DMS153 (cell line): ENCODE data around the gene ANOS1.

Source experiments
- DNase-seq: peaks from one replicate; lab custom pipeline; 2025; lab: John Stamatoyannopoulos, UW

Gene ANOS1

DNA sequence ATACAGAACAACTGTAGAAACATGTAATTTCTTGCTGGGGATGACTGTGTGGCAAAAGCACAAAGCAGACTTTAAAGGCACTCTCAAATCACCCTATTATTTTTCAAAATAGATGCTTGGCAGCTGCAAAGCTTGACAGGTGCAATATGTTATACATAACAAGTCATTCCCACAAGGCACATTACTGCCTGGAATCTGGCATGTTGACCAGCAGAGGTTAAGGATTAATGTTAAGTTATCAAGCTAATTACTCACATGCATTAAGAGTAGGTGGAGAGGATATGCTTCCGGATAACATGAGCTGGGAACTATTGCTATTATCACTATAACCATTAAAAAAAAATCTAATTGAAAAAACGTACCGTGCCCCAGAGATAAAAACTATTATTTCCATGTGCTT is 17.8 kb downstream of the ANOS1 start:
- DNase-seq: no peak

DNA sequence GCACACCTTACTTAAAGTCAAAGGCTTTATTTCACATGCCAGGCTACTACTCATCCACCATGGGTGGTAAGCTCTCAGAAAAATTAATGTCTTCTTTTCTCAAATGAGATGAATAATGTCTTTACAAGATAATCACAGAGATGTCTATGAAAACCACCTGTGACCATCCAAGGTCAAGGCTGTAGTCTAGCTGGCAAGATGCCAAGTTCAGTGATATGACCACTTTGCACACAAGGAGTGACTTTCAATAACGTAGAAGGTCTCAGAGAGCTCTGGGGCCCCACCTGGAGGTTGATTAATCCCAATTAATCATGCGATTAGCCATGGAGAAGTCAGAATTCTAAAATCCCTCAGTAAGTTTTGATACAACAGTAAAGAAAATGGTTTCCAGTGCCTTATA is 20.5 kb downstream of the ANOS1 start:
- no peak for DNase-seq

DNA sequence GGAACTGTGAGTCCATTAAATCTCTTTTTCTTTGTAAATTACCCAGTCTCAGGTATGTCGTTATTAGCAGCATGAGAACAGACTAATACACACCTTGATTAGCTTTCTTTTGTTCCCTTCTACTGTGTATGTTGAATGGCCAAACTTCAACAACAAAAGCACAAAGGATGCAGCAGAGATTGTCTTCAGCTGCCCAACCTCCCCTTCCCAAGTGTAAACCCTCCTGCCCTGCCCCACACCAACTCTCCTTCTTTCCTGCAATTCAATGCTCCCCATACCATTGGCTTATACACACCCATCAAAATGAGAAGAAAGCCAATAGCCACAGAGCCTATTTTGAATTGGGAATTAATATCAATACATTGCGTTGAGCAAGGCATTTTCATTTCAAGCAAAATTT is 27.8 kb downstream of the ANOS1 start:
- no peak for DNase-seq

DNA sequence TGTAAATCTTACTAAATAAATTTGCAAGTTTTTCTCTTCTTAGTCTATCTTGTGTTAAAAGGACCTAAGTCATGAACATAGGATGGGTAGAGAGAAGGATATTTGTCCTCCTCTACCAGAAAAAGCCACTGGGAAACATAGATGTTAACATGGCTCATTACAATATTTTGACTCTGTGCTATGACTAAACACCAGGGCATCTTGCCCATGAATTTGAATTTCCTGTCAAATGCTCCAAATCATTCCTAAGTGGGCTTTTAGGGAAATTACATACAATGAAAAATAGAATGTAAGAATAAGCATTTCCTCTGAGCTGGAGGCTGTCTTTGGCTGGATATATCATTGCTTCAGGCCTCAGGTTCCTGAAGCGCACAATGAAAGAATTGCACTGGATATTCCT is 39.1 kb downstream of the ANOS1 start:
- DNase-seq: no peak

DNA sequence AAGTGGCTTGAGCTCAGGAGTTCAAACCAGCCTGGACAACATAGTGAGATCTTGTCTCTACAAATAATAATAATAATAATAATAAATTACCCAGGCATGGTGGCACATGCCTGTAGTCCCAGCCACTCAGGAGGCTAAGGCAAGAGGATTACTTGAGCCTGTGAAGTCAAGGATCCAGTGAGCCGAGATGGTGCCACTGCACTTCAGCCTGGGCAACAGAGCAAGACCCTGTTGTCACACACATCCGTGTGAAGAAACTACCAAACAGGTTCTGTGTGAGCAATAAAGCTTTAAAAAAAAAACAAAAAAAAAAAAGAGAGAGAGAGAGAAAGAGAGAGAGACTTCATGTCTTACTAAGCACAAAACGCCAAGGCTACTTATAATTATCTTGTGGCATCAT is 42.5 kb downstream of the ANOS1 start:
- no peak for DNase-seq

DNA sequence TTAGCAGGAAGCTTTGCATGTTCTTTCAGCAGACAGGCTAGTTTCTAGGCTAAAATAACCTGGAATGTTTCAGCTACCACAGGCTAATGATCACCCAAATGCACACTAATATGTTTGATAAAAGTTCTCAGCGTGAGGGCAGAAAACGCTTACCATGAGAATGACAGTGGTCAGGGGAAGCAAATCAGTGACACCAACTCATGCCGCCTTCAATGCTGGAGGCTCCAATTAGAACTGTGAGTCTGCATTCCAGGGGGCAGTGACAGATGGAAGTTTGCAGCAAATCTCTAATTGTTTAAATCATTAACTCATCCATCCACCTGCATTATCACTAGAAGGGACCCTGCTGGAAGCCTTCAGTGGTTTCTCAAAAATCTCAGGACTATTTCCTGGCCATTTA is 43.2 kb downstream of the ANOS1 start:
- DNase-seq: no peak

DNA sequence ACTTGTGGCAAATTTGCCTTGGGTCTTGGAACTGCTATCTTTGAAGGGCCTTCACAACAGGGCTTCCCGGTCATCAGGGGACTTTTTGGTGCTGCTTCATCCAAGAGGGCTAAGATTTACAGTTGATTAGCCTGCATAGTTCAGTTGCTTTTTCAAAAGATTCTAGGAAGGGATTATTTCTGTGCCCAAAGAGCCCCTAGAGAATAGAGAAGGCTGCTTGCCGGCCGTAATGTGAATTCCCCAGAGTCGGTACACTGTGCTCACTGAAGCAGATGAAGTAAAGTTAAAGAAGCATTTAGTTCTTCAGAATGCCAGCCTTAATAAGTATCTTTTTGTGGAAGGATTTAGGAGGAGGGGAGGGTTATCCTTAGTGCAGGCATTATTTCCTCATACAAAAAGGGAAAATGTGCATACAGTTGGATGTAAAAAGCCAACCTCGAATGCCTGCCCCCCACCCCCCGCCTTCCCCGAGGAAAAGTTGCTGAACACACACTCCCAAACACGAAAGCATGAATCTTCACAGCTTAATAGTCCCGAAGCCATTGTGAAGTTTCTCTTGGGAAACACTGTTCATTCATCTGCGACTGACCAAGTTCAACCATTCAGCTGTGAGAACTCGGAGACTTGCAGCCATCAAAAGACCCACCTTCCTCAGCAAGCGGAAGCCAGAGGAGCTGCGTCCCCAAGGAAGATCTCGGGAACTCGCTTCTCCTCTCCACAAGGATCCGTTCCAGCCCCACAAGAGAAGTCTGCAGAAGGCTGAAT is 47.6 kb downstream of the ANOS1 start:
- DNase-seq: no peak

DNA sequence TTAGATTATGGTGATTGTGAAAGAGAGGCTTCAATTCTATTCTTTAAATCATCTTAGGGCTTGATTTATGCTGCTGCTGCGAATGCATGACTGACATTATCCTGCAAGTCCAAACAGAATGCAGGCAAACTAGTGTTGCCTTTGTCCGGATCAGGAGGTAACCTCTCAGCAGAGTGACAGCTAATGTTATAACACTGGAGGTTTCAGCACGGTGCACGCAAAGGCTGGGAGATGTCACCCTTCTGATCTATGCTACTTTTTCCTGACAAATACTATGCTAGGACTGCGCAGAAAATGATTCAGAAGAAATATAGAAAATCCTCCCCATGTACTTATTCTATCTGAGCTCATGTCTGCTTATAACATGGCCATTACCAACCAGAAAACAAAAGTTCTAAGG is 48.2 kb downstream of the ANOS1 start:
- no peak for DNase-seq

DNA sequence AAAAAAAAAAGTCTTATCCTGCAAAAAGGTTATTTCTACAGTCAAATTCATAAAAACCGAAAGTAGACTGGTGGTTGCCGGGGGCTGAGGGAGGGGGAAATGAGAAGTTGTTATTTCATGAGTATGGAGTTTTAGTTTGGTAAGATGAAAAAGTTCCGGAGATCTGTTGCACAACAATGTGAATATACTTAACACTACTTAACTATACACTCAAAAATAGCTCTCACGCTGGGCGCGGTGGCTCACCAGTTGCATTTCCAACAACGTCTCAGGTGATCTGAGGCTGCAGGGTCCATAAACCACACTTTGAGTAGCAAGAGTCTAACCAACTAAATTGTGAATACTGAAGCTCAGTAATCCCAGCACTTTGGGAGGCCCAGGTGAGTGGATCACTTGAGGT is 52.4 kb downstream of the ANOS1 start:
- DNase-seq: no peak

DNA sequence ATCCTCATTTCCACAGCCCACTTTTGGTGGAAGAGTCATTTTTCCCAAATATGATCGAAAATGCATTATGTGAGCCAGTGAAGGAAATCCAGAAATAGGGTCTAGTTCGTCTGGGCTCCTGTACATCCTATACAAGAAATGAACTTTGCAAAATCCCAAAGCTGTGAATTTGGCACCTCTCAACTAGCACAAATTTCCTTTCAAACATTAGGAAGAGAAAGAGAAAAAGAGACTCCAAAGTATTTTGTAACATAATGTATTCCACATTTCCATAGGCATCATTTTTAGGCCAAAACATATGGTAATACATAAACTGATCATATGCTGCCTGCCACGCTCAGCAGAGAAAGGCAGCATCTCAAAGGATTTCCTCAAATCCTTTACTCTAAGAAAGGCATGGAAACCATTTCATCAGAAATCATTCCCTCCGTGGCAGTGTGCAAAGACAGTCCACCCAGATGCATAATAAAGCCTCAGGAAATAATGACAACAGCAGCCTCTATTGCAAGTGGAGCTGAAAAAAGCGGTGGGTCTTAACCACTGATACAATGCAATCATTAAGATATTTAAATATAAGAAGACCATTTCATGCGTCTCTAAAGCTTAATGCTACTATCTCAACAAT is 56.8 kb downstream of the ANOS1 start:
- no peak for DNase-seq

DNA sequence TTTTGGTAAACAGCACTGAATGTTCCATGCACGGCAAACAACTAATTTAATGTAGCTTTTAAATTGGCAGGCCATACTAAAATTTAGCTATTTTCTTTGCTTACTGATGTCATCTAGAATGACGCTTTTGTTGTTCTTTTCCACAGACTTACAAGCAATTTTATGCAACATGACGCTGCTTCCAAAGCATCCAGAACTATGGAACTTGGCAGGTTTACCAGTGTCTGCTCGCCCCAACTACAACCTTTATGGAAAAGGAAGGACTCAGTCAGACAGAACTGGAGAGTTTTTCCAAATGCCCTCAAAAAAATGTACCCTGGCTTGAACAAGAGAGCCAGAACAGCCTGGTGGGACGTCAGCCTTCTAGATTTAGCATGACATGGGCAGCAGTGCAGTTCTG is 58.7 kb downstream of the ANOS1 start:
- no peak for DNase-seq

DNA sequence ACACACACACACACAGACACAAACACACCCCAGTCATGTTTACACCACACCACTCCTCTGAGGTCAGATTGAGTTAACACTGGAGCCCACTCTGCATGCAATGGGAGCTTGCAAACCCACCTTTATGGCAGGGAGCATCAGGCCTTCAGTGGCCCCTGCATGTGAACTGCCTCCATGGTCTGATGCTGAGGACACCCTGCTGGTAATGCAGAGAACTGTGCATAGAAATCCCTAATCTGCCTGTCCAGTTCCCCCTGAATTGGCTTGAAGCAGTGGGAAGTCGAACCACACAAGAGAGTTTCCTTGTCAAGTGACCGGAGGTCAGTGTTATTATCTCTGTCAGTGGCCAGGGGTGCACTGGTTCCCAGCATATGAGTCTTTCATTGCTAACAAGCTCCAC is 59.8 kb downstream of the ANOS1 start:
- DNase-seq: no peak

DNA sequence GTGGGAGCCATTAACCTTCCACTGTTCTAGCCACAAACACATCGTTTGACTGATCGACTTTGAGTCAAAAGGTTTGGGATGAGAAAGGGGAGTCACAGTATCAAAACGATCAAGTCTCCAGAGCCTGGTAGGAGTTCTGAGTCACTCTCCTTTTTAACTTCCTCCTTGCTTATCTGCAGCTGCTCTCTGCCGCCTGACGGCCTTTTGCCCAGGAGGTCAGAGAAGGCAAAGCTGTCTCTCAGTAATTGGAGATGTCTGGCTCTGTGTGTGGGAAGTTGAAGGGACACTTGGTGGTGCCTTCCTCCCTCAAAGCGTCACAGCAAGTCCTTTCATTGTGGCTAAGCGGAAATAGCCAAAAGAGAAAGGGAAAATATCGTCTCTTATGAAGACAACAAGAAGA is 63.1 kb downstream of the ANOS1 start:
- no peak for DNase-seq

DNA sequence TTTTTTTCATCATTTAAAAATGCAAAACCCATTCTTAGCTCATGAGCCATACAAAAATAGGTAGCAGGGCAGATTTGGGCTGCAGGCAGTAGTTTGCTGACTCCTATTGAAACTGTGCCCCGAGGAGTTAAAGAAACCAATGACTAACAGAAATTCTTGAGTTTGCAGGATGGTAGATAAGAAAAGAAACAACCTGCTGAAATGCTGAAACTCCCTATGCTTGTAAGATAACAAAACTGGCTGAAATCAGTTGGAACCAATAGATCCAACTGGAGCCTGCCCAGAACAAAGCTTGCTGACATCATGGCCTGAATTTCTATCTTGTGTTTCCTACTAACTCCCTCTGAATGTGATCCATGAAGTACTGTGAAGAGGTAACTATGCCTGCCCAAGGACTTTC is 68.6 kb downstream of the ANOS1 start:
- DNase-seq: no peak

DNA sequence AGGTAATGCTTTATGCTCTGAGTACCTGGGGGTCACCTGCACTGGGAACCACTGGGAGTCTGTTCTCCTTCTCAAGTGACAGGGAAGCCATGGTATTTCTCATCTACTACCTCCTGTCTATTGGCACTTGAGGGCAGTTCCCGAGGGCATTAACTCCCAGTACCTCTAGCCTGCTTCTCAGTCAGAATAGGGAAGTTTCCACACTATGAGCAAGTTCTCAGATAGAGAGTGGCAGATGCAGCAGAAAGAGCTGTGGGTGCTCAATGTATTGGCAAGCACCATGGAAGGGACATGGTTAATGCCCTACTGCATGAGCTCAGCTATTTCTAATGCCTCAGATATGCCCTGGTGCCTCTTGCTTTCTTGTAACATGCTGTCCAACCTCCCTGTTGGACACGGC is 74.1 kb downstream of the ANOS1 start:
- no peak for DNase-seq

DNA sequence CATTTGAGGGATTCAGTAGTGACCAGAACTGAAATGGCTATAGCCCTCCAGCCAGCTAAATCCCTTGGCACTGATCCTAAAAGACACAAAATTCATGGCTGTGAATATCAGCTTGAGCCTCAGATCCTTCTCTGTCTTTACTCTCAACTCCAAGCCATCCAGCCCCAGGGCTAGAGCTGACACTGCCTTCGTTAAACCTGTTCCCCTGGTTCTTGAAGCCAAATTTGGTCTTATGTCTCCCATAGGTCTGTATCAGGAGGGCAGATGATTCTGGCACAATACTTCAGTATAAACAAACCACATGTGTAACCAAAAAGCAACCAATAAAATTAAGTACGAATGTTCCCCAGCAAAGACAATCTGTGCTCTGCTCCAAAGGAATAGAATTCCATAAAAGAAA is 78.0 kb downstream of the ANOS1 start:
- no peak for DNase-seq

DNA sequence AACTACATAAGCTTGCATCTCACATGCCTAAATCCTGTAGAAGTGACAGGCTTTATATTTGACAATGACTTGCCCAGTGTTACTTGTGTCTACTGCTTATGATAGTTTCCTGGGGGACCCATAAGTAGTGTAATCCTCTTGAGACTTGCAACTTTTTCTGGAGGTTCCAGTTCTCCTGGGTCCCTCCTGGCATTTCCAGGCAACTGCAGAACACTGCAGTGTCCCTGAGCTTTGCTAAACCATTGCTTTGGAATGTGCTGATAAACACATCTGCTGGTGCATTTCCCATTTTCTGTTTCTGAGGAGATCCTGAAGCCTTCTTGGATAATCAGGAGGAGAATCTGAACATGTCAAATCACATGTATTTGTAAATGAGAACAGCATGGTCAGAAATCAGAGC is 82.0 kb downstream of the ANOS1 start:
- DNase-seq: no peak

DNA sequence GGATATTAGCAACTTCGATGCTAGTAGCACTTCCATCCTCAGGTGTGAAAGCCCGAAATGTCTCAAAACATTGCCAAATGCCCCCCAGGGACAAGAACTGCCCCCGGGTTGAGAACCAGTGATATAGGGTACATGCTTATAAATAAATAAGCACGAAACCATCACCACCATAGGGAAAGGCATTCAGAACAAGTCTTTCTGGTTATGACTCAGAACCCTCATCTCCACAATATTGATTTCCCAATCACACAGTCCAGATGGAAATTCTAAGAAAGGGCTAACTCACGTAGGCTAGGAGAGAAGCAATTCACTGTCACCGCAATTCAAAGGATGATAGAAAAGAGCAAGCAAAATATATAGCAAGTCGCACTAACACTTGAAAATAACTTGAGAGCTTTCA is 84.8 kb downstream of the ANOS1 start:
- no peak for DNase-seq

DNA sequence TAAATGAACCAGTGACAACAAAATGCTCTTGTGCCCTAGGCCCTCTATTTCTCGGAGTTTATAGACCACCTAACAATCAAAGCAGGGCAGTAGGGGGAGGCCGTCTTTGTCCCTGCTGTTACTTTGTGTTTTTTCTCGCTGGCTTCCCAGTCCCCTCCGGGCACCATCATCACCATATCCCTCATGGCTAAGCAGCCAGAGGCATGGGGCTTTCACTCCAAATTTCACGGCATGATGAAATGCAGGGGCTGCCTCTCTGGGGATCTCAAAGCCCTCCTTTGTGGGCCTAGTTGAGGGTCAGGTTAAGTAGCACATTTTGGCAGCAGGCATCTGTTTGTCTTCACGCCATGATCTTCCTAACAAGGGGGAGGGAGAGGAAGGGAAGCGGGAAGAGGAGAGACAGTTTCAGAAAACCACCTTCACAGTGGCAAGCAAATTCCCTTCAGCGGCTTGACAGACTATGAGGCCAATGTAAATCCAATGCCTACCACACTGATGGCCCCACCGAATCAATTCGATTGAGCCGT is 91.9 kb downstream of the ANOS1 start:
- no peak for DNase-seq

DNA sequence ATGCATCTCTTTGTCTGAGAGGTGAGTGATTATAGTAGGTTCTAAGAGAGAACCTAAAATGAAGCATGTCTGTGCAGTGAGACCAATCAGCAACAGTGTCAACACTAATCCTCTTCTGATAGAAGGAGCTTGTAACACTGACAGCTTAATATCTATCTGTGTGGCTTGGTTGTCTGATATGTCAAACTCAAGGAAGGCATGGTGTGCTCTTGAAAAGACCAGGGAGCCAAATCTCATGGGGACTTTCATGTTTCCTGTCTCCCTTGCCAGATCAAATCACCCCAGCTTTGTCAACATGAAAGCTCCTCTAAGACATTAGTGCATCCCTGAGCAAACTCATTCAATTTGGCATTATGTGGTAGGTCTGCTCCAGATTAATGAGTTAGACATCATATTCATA is 95.4 kb downstream of the ANOS1 start:
- DNase-seq: no peak

DNA sequence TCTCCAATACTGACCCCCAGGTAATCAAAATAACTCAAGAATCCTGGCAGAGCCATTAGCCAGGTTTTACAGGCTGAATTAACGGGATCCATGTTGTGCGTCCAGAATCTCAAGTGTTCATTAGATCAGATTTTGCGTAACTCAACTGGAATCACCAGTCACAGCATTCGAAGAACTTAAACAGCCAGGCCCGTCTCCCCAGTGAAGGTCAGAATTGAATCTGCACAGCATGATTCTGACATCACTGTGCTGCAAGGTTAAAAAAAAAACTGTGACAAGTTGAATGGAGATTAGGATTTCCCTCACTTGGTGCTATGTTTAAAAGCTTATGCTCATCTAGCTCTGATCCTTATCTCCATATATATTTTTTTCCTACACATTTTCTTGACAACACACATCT is 96.1 kb downstream of the ANOS1 start:
- DNase-seq: no peak

DNA sequence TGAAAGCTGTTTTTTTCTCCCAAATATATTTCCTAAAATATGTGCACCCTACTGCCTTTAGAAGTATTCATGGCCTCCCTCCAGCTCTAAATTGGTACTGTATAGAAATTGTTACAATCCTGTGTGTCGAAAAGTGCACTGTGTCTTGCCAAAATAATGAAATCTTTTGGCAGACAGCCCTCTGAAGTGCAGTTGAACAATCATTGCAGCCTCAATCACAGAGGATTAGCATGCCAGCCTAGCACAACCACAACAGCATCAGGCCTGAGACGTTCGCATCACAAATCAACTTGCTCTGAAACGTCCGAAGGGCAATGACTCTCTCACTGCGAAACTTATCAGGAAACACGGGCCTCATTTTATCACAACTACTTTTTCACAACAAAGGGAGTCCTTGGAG is 99.0 kb downstream of the ANOS1 start:
- no peak for DNase-seq

DNA sequence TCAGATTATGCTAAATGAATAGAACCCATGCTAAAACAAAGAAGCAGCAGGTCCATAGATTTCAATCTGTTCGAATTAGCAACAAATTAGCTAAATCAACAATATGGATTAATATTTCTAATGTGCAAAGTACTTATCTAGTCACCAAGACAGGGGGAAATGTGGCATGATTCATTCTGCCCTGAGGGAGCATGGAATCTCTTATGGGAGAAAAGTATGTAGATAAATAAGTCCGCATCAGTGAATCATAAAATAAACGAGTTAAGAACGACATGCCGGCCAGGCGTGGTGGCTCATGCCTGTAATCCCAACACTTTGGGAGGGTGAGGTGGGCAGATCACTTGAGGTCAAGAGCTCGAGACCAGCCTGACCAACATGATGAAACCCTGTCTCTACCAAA is 102.1 kb downstream of the ANOS1 start:
- DNase-seq: no peak

DNA sequence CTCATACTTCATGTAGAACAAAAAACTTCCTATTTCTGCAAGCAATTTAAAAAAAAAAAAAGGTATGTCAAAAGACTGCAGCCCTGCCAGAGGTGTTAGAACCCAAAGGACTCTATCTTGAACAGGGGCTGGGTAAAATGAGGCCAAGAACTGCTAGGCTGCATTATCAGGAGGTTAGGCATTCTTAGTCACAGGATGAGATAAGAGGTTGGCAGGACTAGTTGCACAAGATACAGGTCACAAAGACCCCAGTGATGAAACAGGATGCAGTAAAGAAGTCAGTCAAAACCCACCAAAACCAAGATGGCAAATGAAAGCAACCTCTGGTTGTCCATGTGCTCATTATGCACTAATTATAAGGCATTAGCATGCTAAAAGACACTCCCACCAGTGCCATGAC is 104.1 kb downstream of the ANOS1 start:
- no peak for DNase-seq
